Measurements from ENCODE around the gene VAT1L.

GRCh38 chr16:77739559-77739892 is 48.8 kb upstream of the VAT1L start:
- TF ChIP-seq, protein P1, sequence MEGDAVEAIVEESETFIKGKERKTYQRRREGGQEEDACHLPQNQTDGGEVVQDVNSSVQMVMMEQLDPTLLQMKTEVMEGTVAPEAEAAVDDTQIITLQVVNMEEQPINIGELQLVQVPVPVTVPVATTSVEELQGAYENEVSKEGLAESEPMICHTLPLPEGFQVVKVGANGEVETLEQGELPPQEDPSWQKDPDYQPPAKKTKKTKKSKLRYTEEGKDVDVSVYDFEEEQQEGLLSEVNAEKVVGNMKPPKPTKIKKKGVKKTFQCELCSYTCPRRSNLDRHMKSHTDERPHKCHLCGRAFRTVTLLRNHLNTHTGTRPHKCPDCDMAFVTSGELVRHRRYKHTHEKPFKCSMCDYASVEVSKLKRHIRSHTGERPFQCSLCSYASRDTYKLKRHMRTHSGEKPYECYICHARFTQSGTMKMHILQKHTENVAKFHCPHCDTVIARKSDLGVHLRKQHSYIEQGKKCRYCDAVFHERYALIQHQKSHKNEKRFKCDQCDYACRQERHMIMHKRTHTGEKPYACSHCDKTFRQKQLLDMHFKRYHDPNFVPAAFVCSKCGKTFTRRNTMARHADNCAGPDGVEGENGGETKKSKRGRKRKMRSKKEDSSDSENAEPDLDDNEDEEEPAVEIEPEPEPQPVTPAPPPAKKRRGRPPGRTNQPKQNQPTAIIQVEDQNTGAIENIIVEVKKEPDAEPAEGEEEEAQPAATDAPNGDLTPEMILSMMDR (IDR thresholded peaks at IDR 0.05; ENCODE audit: borderline replicate concordance, extremely low read depth, low read length, poor library complexity, severe bottlenecking): no peak
- no peak for TF ChIP-seq EZH2 (IDR thresholded peaks at IDR 0.05; ENCODE audit: borderline replicate concordance, low read depth, low read length, severe bottlenecking)
